Measurements from ENCODE around the gene UBE2J1.
"Not testable (repeated sequence)": the region's sequence is repeated elsewhere in the genome, so short reads cannot be mapped to it uniquely, and the experiment has no call there.

Gene UBE2J1

DNA sequence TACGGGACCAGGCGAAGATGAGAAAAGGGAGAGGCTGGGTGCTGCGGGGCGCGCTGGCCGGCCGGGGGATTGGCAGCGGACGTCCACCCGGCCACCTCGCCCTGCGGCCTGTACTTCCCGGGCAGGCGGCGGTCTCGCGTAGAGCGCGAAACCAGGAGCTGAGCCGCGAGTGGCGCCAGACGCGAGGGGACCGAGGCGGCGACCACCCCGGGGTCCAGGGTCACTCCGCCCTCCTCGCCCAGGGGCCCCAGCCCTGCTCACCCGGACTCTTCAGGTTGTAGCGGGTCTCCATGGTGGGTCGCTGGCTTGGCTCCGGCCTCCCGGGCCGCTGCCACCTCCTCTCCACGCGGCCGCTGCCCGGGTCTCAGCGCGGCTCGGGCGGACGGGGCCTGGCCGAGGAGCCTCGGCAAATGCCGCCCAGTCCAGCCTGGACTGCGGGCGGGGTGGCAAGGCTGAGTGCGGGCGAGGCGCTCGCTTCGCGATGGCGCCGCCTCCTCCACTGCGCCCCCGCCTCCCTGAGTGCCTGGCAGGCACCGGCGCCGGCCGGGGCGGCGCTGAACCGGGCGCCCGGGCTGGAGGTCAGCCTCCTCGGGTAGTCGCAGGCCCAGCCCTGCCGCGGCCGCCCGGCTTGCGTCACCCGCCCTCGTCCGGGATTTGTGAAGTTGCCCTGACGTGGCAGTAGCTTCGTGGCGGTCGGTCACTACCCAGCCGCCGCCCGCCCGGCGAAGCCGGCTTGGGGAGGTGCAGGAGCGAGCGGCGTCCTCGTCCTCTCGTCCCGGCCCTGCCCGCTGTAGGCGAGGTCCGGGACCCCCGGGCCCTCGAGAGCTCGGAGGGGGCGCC is at the start of gene UBE2J1:
UBE2J1 (minus strand) TSS at position 445 of the 840 bp plus-strand sequence; CDS start at position 292, 153 bp downstream.
- peak; percentile 95 for DNase-seq

DNA sequence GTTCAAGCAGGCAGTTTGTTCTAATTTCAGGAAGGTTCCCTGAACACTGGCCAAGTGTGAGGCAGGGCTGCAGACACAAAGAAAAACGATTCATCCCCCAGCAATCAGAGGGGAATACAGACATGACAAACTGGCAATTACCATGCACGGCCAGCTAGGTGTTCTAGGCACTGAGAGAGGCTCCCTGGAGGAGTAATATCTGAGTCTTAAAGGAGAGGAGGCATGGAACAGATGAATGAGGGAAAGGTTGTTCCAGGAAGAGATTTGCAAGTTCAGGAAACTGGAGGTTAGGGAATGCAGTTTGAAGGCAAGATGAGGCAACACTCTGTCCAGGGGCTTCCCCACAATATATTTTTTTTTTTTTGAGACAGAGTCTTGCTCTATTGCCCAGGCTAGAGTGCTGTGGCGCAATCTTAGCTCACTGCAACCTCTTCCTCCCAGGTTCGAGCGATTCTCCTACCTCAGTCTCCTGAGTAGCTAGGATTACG is 48.4 kb upstream of the UBE2J1 start:
- no peak for DNase-seq

DNA sequence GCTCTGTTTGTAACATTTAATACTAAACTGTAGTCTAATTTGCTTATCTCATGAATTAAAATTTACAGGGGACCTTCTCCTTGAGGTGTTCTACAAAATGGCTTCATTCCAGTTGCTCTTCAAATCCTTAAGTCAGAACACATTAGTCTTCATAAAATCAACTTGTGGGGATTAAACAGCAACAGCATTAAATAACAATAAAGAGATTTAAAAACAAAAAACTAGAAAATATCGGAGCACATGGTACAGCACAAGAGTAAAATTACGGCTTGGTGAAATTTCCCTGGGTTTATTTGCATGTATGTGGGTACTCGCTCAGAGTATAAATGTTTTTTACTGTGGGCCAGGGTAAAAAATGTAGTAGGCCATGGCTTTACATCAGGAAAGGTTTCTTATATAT is 47.5 kb upstream of the UBE2J1 start:
- no peak for DNase-seq

GRCh38 chr6:89398762-89399525 is 46.4 kb upstream of the UBE2J1 start:
- no peak for DNase-seq

DNA sequence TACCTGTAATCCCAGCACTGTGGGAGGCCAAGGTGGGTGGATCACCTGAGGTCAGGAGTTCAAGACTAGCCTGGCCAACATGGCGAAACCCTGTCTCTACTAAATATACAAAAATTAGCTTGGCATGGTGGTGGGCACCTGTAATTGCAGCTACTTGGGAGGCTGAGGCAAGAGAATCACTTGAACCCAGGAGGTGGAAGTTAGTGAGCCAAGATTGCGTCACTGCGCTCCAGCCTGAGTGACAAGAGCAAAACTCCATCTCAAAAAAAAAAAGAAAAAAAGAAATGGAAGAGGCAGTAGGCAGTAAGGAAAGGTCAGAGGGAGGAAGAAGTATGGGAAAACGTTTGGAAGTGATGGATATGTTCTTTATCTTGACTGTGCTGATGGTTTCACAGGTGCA is 45.4 kb upstream of the UBE2J1 start:
- DNase-seq = not testable (repeated sequence)

GRCh38 chr6:89393659-89394058 is 41.1 kb upstream of the UBE2J1 start:
- DNase-seq = no peak

DNA sequence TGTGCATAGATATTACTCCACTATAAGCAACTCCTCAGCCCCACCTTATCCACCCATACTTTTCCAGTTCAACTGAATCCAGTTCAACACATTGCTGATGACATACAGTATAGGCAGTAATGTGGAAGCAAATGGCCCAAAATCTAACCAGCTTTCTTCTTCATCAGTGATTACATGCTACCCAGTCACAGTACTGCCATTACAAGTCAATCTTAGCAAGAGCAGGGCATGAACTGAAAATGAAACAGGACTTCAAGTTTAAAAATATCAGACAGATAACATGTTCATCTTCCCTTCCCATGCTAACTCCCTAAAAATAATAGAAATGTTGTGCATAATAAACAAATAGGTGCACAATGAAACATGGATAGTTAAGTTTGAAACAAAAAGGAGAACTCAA is 40.3 kb upstream of the UBE2J1 start:
- no peak for DNase-seq

GRCh38 chr6:89388846-89389245 is 36.3 kb upstream of the UBE2J1 start:
- no peak for DNase-seq

DNA sequence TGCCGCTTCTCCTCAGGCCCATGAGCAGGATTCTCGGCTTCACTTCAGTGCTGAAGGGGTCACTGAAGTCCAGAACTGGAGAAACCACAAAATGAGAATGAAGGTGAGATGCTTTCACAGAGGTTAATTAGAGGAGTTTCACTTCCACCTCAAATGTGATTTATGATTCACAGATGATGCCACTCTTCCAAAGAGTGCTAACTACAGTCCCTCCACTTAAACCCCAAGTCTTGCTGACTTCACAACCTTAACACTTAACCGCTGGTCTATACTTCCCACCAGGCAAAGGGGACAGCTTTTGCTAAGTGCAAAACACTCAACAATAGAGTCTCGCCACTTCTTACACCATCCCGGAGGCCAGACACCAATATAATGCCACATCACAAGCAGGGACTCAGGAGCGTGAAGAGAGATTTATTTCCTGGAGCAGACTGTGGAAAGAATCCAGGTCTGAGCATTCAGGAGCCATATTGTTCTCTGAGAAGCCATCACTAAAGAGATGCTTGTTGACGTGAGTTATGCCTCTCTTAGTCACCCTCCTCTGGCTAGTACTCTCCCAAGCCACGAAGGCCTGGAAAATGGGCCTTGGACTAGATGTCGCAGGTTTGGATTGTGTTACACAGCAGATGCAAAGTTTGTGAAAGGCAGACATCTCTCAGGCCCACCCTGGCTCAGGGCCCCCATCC is 35.1 kb upstream of the UBE2J1 start:
- DNase-seq = no peak

GRCh38 chr6:89386917-89387491 is 34.5 kb upstream of the UBE2J1 start:
- no peak for DNase-seq

DNA sequence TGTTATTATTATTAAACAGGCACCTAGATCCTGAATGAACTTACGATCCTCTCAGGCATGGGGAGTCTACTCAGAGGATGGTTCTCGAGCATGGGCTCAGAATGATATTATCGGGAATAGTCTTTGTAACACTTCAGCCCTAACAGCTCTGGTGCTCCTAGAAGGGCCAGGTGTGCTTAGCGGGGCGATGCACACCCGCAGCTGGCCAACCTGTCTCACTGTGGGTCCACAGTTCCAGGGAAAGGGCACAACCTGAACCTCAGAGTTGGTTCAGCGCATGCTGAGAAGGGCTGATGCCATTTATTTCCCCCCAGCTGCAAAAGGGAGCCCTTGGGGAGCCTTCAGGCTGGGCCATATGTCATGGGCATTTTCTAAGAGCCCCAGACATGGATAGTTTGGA is 33.3 kb upstream of the UBE2J1 start:
- no peak for DNase-seq

DNA sequence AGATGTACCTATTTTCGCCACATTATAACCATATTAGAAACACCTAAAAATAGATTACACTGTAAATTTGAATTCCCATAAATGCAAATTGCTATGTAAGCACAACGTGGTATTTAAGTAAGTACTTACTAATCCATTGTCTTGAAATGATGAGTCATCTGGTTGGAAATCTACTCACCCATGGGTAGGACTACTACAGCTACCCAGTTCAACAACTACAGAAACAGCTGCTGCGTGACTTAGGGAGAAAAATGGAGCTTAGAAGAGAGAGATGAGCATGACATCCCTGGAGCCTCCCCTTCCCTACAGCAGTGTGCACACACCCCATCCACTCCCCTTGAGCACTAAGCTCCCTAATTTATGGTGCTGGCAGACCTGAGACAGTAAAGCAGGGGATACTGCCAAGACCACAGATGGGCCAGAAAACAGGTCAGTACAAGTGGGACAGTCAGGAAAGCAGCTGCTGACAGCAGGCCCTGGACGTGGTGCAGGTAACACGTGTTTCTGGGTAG is 32.7 kb upstream of the UBE2J1 start:
- no peak for DNase-seq

DNA sequence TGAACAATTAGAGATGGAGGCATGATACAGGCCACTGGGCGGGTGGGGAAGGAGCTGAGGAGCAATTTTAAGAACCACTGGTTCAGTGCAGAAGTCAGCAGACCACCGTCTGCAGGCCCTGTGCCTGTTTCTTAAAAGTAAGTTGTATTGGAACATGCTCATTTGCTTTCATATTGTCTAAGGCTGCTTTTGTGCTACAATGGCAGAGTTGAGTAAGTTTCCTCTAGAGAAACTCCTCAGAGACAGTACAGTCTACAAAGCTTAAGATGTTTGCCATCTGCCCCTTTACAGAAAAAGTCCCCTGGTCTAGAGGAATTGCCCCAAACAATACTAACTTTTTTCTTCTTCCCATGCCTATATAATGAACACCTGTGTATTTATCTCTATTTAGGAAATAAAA is 28.5 kb upstream of the UBE2J1 start:
- DNase-seq = no peak

- DNase-seq = peak; percentile 82
Observed at GRCh38 chr6:89379281-89379680, 26.8 kb upstream of the UBE2J1 start.

GRCh38 chr6:89378628-89379027 is 26.1 kb upstream of the UBE2J1 start:
- no peak for DNase-seq

DNA sequence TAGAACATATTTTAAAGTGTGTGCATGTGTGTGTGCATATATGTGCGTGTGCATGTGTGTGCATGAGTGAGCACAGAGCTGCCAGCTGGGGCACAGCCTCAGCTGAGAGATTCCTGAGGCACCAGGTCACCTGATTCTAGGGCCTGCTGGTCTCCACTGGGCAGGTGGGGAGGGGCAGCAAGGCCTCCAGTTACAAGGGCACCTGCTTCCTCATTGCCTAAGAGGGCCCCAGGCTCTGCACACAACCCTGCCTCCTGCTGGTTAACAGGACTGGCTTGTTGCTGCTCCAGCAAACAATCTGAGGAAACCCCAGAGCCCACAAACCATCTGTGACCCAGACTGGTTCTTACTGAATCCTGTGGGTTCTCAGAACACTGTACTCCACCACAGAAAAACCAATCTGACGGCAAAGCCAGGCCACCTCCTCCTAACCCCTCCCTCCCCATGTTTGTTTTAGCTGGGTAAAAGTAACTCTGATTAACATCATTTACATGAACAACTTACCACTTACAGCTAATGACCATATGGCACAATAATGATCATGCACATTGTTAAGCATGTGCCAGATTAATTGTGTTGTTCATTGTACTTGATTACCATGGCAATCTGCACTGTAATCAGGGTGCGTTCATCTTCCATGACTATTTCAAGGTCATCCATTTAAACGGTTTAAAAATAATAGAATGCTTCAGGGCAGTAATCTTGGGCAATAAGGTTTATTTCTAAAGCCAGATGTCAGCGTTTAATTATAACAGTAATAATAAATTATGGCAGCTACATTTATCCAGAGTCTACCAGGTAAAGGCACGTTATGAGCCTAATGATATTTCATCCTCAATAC is 23.1 kb upstream of the UBE2J1 start:
- DNase-seq = peak; percentile 90

DNA sequence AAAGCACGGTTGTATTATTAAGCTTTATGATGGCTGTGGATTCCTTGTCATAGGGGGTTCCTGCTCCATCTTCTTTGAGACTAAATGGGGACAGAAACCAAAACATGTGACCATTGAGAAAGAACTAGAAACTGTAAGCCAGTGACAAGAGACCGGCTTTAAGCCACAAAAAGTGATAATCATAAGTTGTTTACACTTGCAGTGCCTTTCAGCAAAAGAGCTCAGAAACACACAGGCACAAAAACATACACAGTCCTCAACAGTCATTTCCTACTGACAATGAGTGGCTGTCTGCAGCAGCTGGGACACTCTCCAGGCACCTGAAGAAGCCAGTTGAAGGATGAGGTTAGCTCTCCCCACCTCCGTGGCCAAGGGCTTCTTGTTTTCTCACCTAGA is 20.0 kb upstream of the UBE2J1 start:
- no peak for DNase-seq

DNA sequence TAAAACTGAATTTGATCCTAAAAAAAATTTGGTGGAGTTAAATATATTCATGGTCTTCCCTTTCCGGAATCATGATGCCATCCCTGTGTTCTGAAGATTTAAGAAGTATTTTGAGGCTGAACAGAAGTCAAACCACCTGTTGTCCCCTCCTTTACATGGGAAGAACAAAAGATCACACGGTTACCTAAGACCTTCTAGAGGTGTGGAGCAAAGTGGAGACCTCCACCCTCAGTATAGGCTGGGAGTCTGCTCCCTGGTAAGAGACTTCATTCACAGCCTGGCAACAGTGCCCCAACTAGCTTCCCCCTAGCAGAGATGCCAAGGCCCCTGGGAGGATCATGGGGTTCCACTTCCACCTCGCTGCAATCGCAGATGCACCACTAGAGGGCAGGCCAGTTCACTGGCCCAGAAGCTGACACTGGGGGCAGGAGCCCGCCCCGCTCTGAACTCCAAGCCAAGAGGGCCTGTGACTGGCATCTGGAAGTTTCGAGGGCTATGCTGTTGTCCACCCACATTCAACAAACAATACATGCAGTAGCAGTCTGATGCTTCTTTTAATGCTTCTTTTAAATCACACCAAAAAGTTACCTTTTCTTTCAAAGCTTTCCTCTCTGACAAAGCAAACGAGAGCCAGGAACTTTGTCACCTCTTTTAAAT is 19.5 kb upstream of the UBE2J1 start:
- DNase-seq = peak; percentile 91

GRCh38 chr6:89368999-89369398 is 16.5 kb upstream of the UBE2J1 start:
- no peak for DNase-seq

DNA sequence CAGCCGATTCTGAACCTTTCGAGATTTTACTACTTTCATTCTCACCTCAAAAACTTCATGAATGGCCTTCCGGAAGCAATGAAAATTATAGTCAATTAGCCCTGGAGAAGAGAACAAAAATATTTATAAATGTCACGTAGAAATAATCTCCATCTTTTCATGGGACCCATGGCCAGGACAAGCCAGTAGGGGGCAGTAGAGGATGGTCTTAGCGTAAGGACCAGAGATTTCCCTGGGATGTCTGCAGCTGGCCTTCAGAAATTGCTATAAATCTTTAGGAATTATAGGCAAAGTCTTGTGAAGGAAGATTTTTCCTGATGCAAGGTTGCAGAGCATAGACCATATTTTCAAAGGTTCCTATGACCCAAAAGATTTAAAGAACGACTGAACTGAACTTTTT is 15.6 kb upstream of the UBE2J1 start:
- peak; percentile 81 for DNase-seq

DNA sequence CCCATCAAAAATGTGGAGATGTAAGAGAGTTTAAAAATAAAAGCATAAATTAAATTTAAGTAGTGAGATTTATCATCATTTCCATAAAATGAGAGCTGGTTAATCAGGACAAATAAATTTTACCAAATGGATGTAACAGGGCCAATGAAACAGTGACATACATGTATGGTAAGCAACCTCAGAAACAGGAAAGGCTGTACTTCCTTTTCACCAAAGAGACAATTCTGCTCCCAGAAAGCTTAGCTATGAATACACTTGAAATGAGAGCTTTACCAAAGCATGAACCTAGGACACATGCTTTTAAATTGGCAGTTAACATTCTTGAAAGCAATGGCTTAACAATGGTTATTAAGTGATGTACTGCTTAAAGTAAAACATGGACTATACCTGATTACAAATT is 12.1 kb upstream of the UBE2J1 start:
- no peak for DNase-seq

Measured in hematopoietic multipotent progenitor cell treated with erythropoietin and hydrocortisone succinate and interleukin-3 and kit ligand, for 4 days (in vitro differentiated cells).